SK-N-SH (cell line): ENCODE data around the gene PCDH18. TPM values are rescaled to one million over a fixed set of nuclear protein-coding genes. Genes with fewer than 3 reads are reported as not detected.
"Not testable (repeated sequence)": the region's sequence is repeated elsewhere in the genome, so short reads cannot be mapped to it uniquely, and the experiment has no call there.

Source experiments
- CTCF ChIA-PET: fragments of 300-600, 350-600 bp; formaldehyde crosslinking; extraction: SDS; loops from one replicate; lab custom pipeline; 2021; lab: Yijun Ruan, JAX
- POLR2A ChIA-PET: fragments of 350-600 bp; sonication (Branson Sonifier 250); formaldehyde crosslinking; extraction: SDS; loops from one replicate; lab custom pipeline; 2020; ENCODE audit warnings: antibody characterized with exemption, inconsistent platforms; lab: Yijun Ruan, JAX
- DNase-seq: peaks from one replicate; pipeline ENCODE4 v3.0.0; 2012
- H2AFZ ChIP-seq: fragments of 200-600 bp; sonication (generic); 2 replicates; pipeline ENCODE4 v1.8.1; 2016; ENCODE audit warnings: antibody characterized with exemption, mild to moderate bottlenecking, low read depth
- H3F3A ChIP-seq: fragments of 200-600 bp; sonication (generic); replicated peaks from 2 replicates; pipeline ENCODE3; 2016; ENCODE audit warnings: antibody characterized with exemption, mild to moderate bottlenecking; ENCODE audit not compliant: insufficient read depth
- H3K27ac ChIP-seq, 2 experiments: fragments of 200-500 bp in 1 of 2; fragments of 200-600 bp in 1 of 2; sonication (Bioruptor generic) in 1 of 2; sonication (generic), shearing (Covaris generic) in 1 of 2; 2 replicates each; pipeline versions ENCODE4 v1.5.1 to v1.6.1; 2014 to 2016; ENCODE audit warnings: low read depth in 2 of 2, inconsistent platforms in 1 of 2, low read length in 1 of 2, mild to moderate bottlenecking in 1 of 2, mixed read lengths in 1 of 2
- H3K27me3 ChIP-seq: fragments of 200-600 bp; sonication (generic), shearing (Covaris generic); 2 replicates; pipeline ENCODE4 v1.6.1; 2016; ENCODE audit warnings: mixed run types; ENCODE audit not compliant: insufficient read depth
- H3K36me3 ChIP-seq, 2 experiments: fragments of 200-500 bp in 1 of 2; fragments of 200-600 bp in 1 of 2; sonication (Bioruptor generic) in 1 of 2; sonication (generic) in 1 of 2; replicated peaks in 1 of 2; 2 replicates each; pipeline versions ENCODE3 to v1.5.1; 2014 to 2016; ENCODE audit warnings: low read length in 1 of 2, mild to moderate bottlenecking in 1 of 2; ENCODE audit not compliant: insufficient read depth in 2 of 2, control insufficient read depth in 1 of 2
- H3K4me1 ChIP-seq, 2 experiments: fragments of 200-500 bp in 1 of 2; fragments of 200-600 bp in 1 of 2; sonication (Bioruptor generic) in 1 of 2; sonication (generic), shearing (Covaris generic) in 1 of 2; 2 replicates each; pipeline versions ENCODE4 v1.5.1 to v1.6.1; 2014 to 2016; ENCODE audit warnings: low read depth in 1 of 2, low read length in 1 of 2, mixed run types in 1 of 2; ENCODE audit not compliant: insufficient read depth in 2 of 2, control insufficient read depth in 1 of 2
- H3K4me2 ChIP-seq: fragments of 200-600 bp; sonication (generic), shearing (Covaris generic); 2 replicates; pipeline ENCODE4 v1.6.1; 2017; ENCODE audit warnings: mixed run types
- H3K4me3 ChIP-seq, 2 experiments: fragments of 200-500 bp in 1 of 2; fragments of 200-600 bp in 1 of 2; sonication (Bioruptor generic) in 1 of 2; sonication (generic), shearing (Covaris generic) in 1 of 2; 2 replicates each; pipeline versions ENCODE4 v1.5.1 to v1.8.1; 2014 to 2016; ENCODE audit warnings: low read depth in 2 of 2, inconsistent platforms in 1 of 2, low read length in 1 of 2, mild to moderate bottlenecking in 1 of 2, mixed read lengths in 1 of 2, moderate library complexity in 1 of 2
- H3K79me2 ChIP-seq: fragments of 200-600 bp; sonication (generic); 2 replicates; pipeline ENCODE4 v1.8.1; 2017; ENCODE audit warnings: mild to moderate bottlenecking; ENCODE audit not compliant: insufficient read depth
- H3K9ac ChIP-seq: fragments of 200-600 bp; sonication (generic); 2 replicates; pipeline ENCODE4 v1.6.1; 2017; ENCODE audit warnings: mixed run types
- H3K9me2 ChIP-seq: fragments of 200-600 bp; sonication (generic); 2 replicates; pipeline ENCODE4 v1.6.1; 2017; ENCODE audit warnings: mixed run types
- H3K9me3 ChIP-seq: fragments of 200-600 bp; sonication (generic); 2 replicates; pipeline ENCODE4 v1.6.1; 2017; ENCODE audit warnings: mixed run types, mild to moderate bottlenecking, moderate library complexity
- H4K20me1 ChIP-seq: fragments of 200-600 bp; sonication (generic); 2 replicates; pipeline ENCODE4 v1.6.1; 2017; ENCODE audit warnings: mild to moderate bottlenecking, mixed run types; ENCODE audit not compliant: insufficient read depth
- CHD2 ChIP-seq: fragments of 150-350 bp; IDR thresholded peaks from 2 replicates; pipeline ENCODE4 v1.6.1; 2018; ENCODE audit warnings: low read length; ENCODE audit not compliant: partially characterized antibody
- ELF1 ChIP-seq: IDR thresholded peaks from 2 replicates; pipeline ENCODE4 v1.4.0; 2012
- EZH2phosphoT487 ChIP-seq: fragments of 200-600 bp; sonication (generic); IDR thresholded peaks from 2 replicates; pipeline ENCODE4 v1.6.1; 2017; ENCODE audit warnings: low read depth, mixed run types, mild to moderate bottlenecking, antibody characterized with exemption, moderate library complexity, borderline replicate concordance
- FOSL2 ChIP-seq: IDR thresholded peaks from 2 replicates; pipeline ENCODE4 v1.4.0; 2012; ENCODE audit warnings: low read depth, mild to moderate bottlenecking, moderate library complexity, borderline replicate concordance
- FOXJ3 ChIP-seq: sonication (generic); formaldehyde crosslinking; IDR thresholded peaks from 2 replicates; pipeline ENCODE4 v1.5.1; 2020; ENCODE audit warnings: mild to moderate bottlenecking, missing genetic modification reagents
- FOXM1 ChIP-seq: IDR thresholded peaks from 2 replicates; pipeline ENCODE4 v1.4.0; 2012; ENCODE audit warnings: low read depth, mild to moderate bottlenecking
- GATA2 ChIP-seq: sonication (generic); formaldehyde crosslinking; IDR thresholded peaks from 2 replicates; pipeline ENCODE4 v1.5.0; 2020; ENCODE audit warnings: mild to moderate bottlenecking, missing genetic modification reagents
- JUND ChIP-seq: IDR thresholded peaks from 2 replicates; pipeline ENCODE4 v1.4.0; 2012
- MEF2A ChIP-seq: IDR thresholded peaks from 2 replicates; pipeline ENCODE4 v1.4.0; 2012; ENCODE audit warnings: low read depth, borderline replicate concordance
- MXI1 ChIP-seq: IDR thresholded peaks from 2 replicates; pipeline ENCODE4 v1.6.1; 2012; ENCODE audit warnings: mild to moderate bottlenecking, low read depth, low read length, improper control_type of control experiment
- NFIC ChIP-seq: IDR thresholded peaks from 2 replicates; pipeline ENCODE4 v1.4.0; 2012; ENCODE audit warnings: borderline replicate concordance
- RAD21 ChIP-seq: IDR thresholded peaks from 2 replicates; pipeline ENCODE4 v1.6.1; 2012; ENCODE audit warnings: mild to moderate bottlenecking, low read length
- RFX5 ChIP-seq: IDR thresholded peaks from 2 replicates; pipeline ENCODE4 v1.6.1; 2012; ENCODE audit warnings: mild to moderate bottlenecking, improper control_type of control experiment, low read length
- SIN3A ChIP-seq: IDR thresholded peaks from 2 replicates; pipeline ENCODE4 v1.6.1; 2012; ENCODE audit warnings: low read depth, mild to moderate bottlenecking, low read length, moderate library complexity, borderline replicate concordance
- SMC3 ChIP-seq: IDR thresholded peaks from 2 replicates; pipeline ENCODE4 v1.6.1; 2012; ENCODE audit warnings: low read depth, low read length, improper control_type of control experiment
- TAF1 ChIP-seq: IDR thresholded peaks from 2 replicates; pipeline ENCODE4 v1.6.1; 2012; ENCODE audit warnings: low read depth, mild to moderate bottlenecking, low read length, moderate library complexity, borderline replicate concordance
- TCF12 ChIP-seq: IDR thresholded peaks from 2 replicates; pipeline ENCODE4 v1.4.0; 2012
- TEAD4 ChIP-seq: IDR thresholded peaks from 2 replicates; pipeline ENCODE4 v1.4.0; 2012; ENCODE audit warnings: mild to moderate bottlenecking, borderline replicate concordance; ENCODE audit not compliant: insufficient read depth
- WGBS: methylation state at CpG from one replicate; pipeline ENCODE4 v1.1.6; 2017; ENCODE audit warnings: low lambda C conversion rate; 5-methylcytosine and 5-hydroxymethylcytosine counted together
- polyA plus RNA-seq, 3 experiments: library from polyadenylated mRNA; depleted of rRNA; stranded (reverse); fragments of >200 nt; gene quantifications; 2 replicates each; pipeline ENCODE4 v1.2.3, GENCODE V29; 2012
- TF ChIP-seq, protein P1 (sequence below): IDR thresholded peaks from 2 replicates; pipeline ENCODE4 v1.4.0; 2012; ENCODE audit warnings: low read depth, borderline replicate concordance
- TF ChIP-seq, protein P2 (sequence below): IDR thresholded peaks from 2 replicates; pipeline ENCODE4; 2012

Gene PCDH18
- polyA plus RNA-seq, 1 of the 3 experiments (the other 2 are of a cell fraction), result 25.0 TPM

- POLR2A ChIA-PET, H3F3A ChIP-seq: not testable (repeated sequence)
- WGBS, result 90% methylated on average over 5 of the region's 5 CpGs
Measured at GRCh38 chr4:137479657-137480056, 52.6 kb downstream of the PCDH18 start.

DNA sequence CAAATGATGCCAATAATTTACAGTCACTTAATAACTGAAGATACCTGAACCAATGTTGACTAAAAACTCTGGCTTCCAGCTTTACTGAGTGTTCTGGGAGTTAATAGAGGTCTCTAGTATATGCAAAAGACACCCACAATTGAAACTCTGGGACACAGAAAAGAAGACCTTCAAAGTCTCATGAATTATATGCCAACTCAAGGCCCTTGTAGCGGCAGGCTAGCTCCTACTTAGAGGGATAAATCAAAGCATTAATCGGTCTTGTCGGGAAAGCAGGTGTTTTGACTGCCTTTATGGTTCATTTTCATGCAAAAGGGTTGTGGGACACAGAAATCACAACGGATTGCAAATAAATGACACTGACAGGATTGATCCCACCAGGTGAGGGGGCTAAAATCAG is 55.9 kb downstream of the PCDH18 start:
- H3K4me2 ChIP-seq, result no peak overlapping the region
- H3K9ac ChIP-seq, result no peak overlapping the region
- H3K4me1 ChIP-seq, result peaks cover 4 to 21% of the 10 kb centered on the region in 2 experiments; a peak in 3 of 4 replicates
- ChIA-PET CTCF (interaction anchor here (2.9 to 3.0 kb wide), 2 partner anchors 84 to 352 kb away, joined by 12 to 14 read pairs; no protein-coding TSS in a partner anchor), POLR2A (no interaction called here)
- no peaks in the 10 kb centered on the region for H3K27me3 ChIP-seq
- no peaks in the 10 kb centered on the region for H3K36me3 ChIP-seq
- no peaks in the 10 kb centered on the region for H3K9me2 ChIP-seq
- H2AFZ ChIP-seq, result no peak overlapping the region
- no peak for TF ChIP-seq SMC3
- no peak for TF ChIP-seq MEF2A
- no peaks in the 10 kb centered on the region for H3K79me2 ChIP-seq
- peak overlapping the region in 1 of 2 experiments; percentile 98; a peak in 2 of 4 replicates for H3K27ac ChIP-seq
- no peaks in the 10 kb centered on the region for H3K9me3 ChIP-seq
- 82% methylated on average over 4 of the region's 4 CpGs for WGBS
- no peaks in the 10 kb centered on the region for H4K20me1 ChIP-seq
- no peak for DNase-seq
- no peaks in the 10 kb centered on the region for H3F3A ChIP-seq
- no peak overlapping the region for H3K4me3 ChIP-seq

More at GRCh38 chr4:137479657-137480056, 52.6 kb downstream of the PCDH18 start:
- H3K4me1 ChIP-seq, result peaks cover 4 to 15% of the 10 kb centered on the region in 2 experiments; a peak in 3 of 4 replicates
- not testable (repeated sequence) for H3K4me2 ChIP-seq, H3K9ac ChIP-seq, H3K4me3 ChIP-seq, DNase-seq, H2AFZ ChIP-seq, H3K27ac ChIP-seq, H3K9me3 ChIP-seq, H4K20me1 ChIP-seq, H3K9me2 ChIP-seq, H3K79me2 ChIP-seq, H3K27me3 ChIP-seq, H3K36me3 ChIP-seq
- CTCF ChIA-PET, result interaction anchor here (0.6 kb wide), 1 partner anchor 398 kb away, joined by 3 read pairs; no protein-coding TSS in a partner anchor

DNA sequence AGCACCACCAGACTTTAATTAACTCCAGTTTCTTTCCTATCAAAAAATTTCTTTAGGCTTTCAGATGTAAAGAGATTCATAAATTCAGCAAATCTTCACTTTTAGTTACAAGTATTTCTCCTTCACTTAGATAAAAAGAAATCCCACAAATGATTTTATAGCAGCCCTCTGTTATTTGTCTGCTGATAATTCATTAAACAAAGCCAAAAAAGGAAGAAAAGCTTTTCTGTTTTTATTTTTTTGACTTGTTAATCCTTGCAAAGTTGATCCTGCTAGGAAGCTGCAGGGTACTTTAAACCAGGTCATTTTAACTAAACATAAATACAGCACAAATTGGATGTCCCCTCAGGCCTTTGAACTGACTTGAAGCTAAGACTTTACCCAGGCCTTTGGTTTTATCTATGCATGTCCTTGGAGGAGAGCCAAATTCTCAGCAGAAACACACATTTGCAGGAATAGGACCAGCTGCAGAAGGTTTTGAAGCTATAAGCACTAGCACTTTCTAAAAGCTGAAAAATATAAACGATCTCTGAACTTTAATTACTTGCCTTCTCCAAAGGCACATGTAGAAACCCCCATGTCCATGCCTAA is 57.5 kb downstream of the PCDH18 start:
- CTCF ChIA-PET, result interaction anchor here (1.2 to 3.0 kb wide), 5 partner anchors 40 to 351 kb away, joined by 3 to 14 read pairs (median 9); partner anchors contain the start of gene PCDH18
- H3K4me3 ChIP-seq, result no peak overlapping the region
- H3K27me3 ChIP-seq, result no peaks in the 10 kb centered on the region
- H3K9me2 ChIP-seq, result no peaks in the 10 kb centered on the region
- H2AFZ ChIP-seq, result no peak overlapping the region
- H3K27ac ChIP-seq, result peak overlapping the region in 1 of 2 experiments; percentile 98; a peak in 2 of 4 replicates
- WGBS, result 21% methylated on average over 1 of the region's 1 CpG
- H4K20me1 ChIP-seq, result no peaks in the 10 kb centered on the region
- no peak overlapping the region for H3K4me2 ChIP-seq
- no peak overlapping the region for H3K9ac ChIP-seq
- H3K36me3 ChIP-seq, result no peaks in the 10 kb centered on the region
- peaks cover 4 to 21% of the 10 kb centered on the region in 2 experiments; a peak in 3 of 4 replicates for H3K4me1 ChIP-seq
- no peaks in the 10 kb centered on the region for H3K9me3 ChIP-seq
- POLR2A ChIA-PET, result interaction anchor here (1.2 kb wide), 1 partner anchor 83 kb away, joined by 3 read pairs; no protein-coding TSS in a partner anchor
- H3F3A ChIP-seq, result no peaks in the 10 kb centered on the region
- no peaks in the 10 kb centered on the region for H3K79me2 ChIP-seq
- peak; percentile 62 for DNase-seq
- TF ChIP-seq ELF1 (no peak), TCF12 (peak; percentile 45; the same call in 1 of the 2 replicates), GATA2 (peak; percentile 77), CHD2 (peak; percentile 65), NFIC (peak; percentile 66), JUND (no peak), SMC3 (0 out of 2 replicates have a peak, but pooled peaks have one; percentile 12), SIN3A (no peak), RAD21 (peak; percentile 40), TAF1 (no peak), EZH2phosphoT487 (no peak), TEAD4 (no peak), RFX5 (no peak), MXI1 (peak; percentile 48; the same call in 1 of the 2 replicates), FOXM1 (no peak), FOXJ3 (peak; percentile 46; the same call in 1 of the 2 replicates), FOSL2 (no peak)
- TF ChIP-seq, protein P1, sequence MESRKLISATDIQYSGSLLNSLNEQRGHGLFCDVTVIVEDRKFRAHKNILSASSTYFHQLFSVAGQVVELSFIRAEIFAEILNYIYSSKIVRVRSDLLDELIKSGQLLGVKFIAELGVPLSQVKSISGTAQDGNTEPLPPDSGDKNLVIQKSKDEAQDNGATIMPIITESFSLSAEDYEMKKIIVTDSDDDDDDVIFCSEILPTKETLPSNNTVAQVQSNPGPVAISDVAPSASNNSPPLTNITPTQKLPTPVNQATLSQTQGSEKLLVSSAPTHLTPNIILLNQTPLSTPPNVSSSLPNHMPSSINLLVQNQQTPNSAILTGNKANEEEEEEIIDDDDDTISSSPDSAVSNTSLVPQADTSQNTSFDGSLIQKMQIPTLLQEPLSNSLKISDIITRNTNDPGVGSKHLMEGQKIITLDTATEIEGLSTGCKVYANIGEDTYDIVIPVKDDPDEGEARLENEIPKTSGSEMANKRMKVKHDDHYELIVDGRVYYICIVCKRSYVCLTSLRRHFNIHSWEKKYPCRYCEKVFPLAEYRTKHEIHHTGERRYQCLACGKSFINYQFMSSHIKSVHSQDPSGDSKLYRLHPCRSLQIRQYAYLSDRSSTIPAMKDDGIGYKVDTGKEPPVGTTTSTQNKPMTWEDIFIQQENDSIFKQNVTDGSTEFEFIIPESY, result no peak
- TF ChIP-seq, protein P2, sequence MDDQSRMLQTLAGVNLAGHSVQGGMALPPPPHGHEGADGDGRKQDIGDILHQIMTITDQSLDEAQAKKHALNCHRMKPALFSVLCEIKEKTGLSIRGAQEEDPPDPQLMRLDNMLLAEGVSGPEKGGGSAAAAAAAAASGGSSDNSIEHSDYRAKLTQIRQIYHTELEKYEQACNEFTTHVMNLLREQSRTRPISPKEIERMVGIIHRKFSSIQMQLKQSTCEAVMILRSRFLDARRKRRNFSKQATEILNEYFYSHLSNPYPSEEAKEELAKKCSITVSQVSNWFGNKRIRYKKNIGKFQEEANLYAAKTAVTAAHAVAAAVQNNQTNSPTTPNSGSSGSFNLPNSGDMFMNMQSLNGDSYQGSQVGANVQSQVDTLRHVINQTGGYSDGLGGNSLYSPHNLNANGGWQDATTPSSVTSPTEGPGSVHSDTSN, result 0 out of 2 replicates have a peak, but pooled peaks have one; percentile 4
